WTC11 (cell line): ENCODE data around the gene LHPP.

Experiments used
- ATF3 ChIP-seq: sonication (generic); formaldehyde crosslinking; conservative IDR thresholded peaks from 2 replicates; pipeline ENCODE4 v1.8.1; 2022; ENCODE audit warnings: mild to moderate bottlenecking, missing genetic modification reagents
- CREB1 ChIP-seq: sonication (generic); formaldehyde crosslinking; IDR thresholded peaks from 2 replicates; pipeline ENCODE4 v1.8.0; 2023; ENCODE audit warnings: mild to moderate bottlenecking, missing genetic modification reagents
- CTCF ChIP-seq: fragments of 200-600 bp; IDR thresholded peaks from 2 replicates; pipeline ENCODE4 v1.8.0; 2022; ENCODE audit warnings: antibody characterized with exemption
- GABPB1 ChIP-seq: sonication (generic); formaldehyde crosslinking; IDR thresholded peaks from 2 replicates; pipeline ENCODE4 v1.8.1; 2023; ENCODE audit warnings: mild to moderate bottlenecking, missing genetic modification reagents
- MAX ChIP-seq: sonication (generic); formaldehyde crosslinking; IDR thresholded peaks from 2 replicates; pipeline ENCODE4 v1.8.0; 2022; ENCODE audit warnings: mild to moderate bottlenecking, missing genetic modification reagents
- NFYB ChIP-seq: sonication (generic); formaldehyde crosslinking; conservative IDR thresholded peaks from 2 replicates; pipeline ENCODE4 v1.8.0; 2022; ENCODE audit warnings: low read depth, missing genetic modification reagents
- SMAD4 ChIP-seq: sonication (generic); formaldehyde crosslinking; IDR thresholded peaks from 2 replicates; pipeline ENCODE4 v1.8.0; 2022; ENCODE audit warnings: mild to moderate bottlenecking, missing genetic modification reagents
- SP1 ChIP-seq: sonication (generic); formaldehyde crosslinking; conservative IDR thresholded peaks from 2 replicates; pipeline ENCODE4 v1.8.1; 2022; ENCODE audit warnings: missing genetic modification reagents
- ZBTB43 ChIP-seq: sonication (generic); formaldehyde crosslinking; IDR thresholded peaks from 2 replicates; pipeline ENCODE4 v1.8.1; 2023; ENCODE audit warnings: mild to moderate bottlenecking, missing genetic modification reagents
- ZNF121 ChIP-seq: sonication (generic); formaldehyde crosslinking; IDR thresholded peaks from 2 replicates; pipeline ENCODE4 v1.8.0; 2023; ENCODE audit warnings: missing genetic modification reagents
- ZNF423 ChIP-seq: fragments of 250-450 bp; sonication (Bioruptor Pico); IDR thresholded peaks from 2 replicates; pipeline ENCODE4 v2.1.2; 2022; ENCODE audit warnings: mild to moderate bottlenecking, moderate library complexity
- TF ChIP-seq, protein P1 (sequence below): sonication (generic); formaldehyde crosslinking; IDR thresholded peaks from 2 replicates; pipeline ENCODE4 v1.8.1; 2023; ENCODE audit warnings: mild to moderate bottlenecking, missing genetic modification reagents, borderline replicate concordance

GRCh38 chr10:124478515-124478914 lies 16.9 kb downstream of the LHPP start:
- TF ChIP-seq CTCF (no peak), CREB1 (no peak), SMAD4 (CRISPR knock-in tag) (no peak), ATF3 (no peak), ZNF121 (CRISPR knock-in tag) (no peak), ZNF423 (no peak), MAX (CRISPR knock-in tag) (no peak), NFYB (CRISPR knock-in tag) (no peak), SP1 (CRISPR knock-in tag) (no peak), ZBTB43 (CRISPR knock-in tag) (no peak), GABPB1 (CRISPR knock-in tag) (no peak)
- TF ChIP-seq, protein P1, sequence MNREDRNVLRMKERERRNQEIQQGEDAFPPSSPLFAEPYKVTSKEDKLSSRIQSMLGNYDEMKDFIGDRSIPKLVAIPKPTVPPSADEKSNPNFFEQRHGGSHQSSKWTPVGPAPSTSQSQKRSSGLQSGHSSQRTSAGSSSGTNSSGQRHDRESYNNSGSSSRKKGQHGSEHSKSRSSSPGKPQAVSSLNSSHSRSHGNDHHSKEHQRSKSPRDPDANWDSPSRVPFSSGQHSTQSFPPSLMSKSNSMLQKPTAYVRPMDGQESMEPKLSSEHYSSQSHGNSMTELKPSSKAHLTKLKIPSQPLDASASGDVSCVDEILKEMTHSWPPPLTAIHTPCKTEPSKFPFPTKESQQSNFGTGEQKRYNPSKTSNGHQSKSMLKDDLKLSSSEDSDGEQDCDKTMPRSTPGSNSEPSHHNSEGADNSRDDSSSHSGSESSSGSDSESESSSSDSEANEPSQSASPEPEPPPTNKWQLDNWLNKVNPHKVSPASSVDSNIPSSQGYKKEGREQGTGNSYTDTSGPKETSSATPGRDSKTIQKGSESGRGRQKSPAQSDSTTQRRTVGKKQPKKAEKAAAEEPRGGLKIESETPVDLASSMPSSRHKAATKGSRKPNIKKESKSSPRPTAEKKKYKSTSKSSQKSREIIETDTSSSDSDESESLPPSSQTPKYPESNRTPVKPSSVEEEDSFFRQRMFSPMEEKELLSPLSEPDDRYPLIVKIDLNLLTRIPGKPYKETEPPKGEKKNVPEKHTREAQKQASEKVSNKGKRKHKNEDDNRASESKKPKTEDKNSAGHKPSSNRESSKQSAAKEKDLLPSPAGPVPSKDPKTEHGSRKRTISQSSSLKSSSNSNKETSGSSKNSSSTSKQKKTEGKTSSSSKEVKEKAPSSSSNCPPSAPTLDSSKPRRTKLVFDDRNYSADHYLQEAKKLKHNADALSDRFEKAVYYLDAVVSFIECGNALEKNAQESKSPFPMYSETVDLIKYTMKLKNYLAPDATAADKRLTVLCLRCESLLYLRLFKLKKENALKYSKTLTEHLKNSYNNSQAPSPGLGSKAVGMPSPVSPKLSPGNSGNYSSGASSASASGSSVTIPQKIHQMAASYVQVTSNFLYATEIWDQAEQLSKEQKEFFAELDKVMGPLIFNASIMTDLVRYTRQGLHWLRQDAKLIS, result no peak
